SW 1271 (cell line): ENCODE measurements around the gene HLCS.

Experiments used
- DNase-seq, 2 experiments: peaks; one replicate each; lab custom pipeline; 2025; lab: John Stamatoyannopoulos, UW

HLCS gene

DNA sequence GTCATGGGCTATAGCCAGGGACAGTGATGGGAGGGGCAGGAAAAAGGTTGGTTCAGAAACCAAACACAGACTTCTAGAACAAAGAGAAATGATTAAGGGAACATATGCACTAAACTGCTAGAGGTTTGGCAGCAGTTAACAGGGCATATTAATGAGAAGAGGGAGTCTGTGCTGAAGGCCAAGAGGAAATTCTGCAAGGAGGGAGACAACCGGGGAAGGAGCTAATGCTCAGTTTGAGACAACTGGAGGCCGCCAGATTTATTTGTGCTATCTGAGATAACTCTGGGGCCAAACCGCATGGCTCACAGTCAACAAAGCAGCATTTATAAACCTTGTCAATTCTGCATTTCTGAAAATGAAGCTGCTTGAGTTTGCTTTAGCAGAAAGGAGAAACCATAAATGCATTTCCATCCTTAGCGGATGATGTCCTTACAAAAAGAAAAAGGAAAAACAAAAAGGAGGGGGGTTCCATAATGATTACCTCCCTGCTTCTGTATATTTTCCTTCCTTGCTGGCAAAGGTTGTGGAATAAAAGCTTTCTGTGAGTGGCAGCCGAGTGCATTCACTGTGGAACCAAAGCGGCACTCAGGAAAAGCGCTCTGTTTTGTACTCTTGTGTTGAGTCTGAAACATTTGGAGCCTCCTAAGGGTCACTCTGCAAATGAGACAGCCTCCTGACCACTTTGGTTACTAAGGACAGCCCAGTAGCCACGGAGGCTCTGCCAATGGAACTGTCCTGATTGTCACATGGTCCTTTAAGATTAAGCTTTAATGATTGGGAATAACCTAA, 197.2 kb downstream of the HLCS start:
- DNase-seq, result no peak

DNA sequence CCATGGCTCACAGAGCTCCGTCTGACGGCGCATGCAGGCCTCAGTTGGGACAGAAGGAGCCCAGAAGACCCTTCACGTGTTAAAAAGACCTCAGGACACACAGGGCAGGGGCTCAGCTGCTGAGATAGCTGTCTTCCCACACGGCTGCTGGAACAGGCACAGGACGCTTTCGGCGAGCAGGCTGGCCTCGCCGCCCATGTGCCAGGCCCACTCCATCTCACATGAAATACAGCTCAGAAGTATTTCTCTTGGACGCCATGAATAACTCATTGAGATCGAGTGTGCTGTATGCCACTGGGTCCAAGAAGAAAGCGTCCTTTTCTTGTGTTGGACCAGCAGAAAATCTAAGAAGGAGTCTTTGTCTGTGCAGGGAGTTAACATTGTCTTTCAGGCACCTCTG, 198.0 kb downstream of the HLCS start:
- no peak for DNase-seq

DNA sequence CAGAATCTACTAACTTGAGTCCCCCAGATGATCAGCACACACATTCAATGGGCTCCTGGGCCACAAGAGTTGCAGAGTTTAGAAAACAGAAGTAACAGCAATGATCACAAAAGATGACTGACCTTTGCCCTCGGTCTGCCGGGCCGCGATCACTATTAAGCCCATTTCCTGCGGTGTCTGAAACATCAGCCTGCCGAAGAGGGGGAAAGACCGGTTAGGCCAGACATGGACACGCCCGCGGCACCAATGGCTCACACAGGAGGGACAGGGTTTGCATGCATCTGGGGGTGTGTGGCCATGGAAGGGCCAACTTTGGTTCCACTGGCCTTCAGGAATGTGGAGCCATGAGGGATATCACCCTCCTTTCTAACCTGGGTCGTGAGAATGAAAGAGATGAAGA, 199.4 kb downstream of the HLCS start:
- no peak for DNase-seq

DNA sequence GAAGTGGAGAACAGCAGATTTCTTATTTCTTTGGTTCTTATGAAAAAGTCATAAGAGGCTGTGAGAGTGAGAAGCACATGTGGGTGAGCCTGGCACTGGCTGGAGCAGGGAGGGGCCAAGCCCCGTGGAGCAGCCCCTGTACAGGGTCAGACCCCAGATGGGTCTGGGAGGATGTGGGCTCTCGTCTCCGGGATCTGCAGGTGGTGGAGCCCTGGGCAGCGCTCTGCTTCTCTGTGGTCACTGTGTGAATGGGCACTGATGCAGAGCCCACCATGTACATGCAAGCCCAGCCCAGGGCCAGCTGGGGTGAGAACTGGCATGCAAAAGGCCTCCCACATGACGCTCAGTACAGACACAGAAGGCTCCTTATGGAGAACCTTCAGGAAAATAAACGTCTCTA, 200.0 kb downstream of the HLCS start:
- no peak for DNase-seq

DNA sequence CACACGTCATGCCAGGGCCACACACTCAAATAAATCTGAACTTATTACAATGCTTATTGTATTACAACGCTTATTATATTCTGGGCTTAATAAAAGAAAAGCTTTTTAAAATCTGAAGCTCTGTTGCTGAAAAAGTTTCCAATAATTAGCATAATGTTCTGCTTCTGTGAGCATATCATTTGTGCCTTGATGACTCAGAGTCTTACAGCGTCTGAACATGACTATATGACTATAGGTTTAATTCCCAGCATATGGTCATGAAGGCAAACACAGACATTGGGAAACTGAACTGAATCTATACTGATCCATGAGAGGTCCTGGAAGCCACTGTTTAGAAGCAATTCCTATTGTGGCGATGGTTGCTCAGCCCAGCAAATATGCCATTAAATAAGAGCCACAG, 201.2 kb downstream of the HLCS start:
- DNase-seq, result no peak

DNA sequence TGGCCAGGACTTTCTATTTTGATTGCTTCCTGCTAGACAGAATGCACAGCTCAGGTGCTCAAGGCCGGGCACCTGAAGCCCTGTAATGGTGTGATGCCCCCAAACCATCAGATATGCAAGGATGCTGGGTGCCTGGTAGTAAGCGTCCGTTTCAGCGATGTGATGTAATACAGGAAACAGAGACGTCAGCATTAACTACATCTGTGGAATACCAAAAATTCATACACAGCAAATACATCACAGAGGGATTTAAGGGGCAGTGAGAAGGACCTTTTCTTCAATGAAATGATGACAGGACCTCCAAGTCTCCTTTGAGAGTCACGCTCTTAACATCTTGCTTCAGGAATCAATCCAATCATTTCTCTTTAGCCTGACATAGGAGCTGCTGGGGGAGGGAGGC, 203.2 kb downstream of the HLCS start:
- DNase-seq, result no peak

DNA sequence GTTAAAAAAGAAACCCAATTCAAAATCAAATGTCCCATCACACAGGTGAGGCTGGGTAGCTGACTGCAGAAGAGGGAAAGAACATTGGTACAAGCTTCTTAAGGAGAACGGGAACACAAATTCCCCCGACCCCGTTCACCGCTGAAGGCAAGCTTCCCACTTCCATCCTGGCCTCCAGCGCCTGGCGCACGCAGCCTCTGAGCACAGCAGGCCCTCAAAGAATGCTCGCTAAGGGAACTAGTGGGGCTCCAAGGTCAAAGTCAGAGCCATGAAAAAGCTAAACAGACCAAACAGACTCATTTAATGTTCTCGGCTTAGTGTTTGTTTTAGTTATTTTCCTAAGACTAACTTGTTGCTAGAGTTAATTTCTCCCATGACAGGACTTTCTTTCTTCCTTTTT, 203.8 kb downstream of the HLCS start:
- no peak for DNase-seq

DNA sequence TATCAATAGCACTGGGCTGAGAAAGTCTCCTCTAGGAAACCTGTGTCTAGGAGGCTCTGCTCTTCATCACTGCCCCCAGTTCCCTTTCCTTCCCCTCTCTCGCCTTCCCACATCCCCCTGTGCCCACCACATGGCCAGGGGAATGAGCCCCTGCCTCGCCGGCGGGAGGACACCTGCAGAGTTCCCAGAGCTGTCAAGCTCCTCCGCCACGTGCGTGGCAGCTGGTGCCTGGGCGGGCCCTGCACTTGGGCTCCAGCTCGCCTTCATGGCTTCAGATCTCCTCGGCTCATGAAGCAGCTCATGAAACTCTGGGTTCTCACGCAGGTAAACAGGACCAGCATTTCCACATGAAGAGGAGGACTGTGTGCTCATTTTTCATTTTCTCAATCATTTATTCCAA, 204.8 kb downstream of the HLCS start:
- DNase-seq, result no peak

DNA sequence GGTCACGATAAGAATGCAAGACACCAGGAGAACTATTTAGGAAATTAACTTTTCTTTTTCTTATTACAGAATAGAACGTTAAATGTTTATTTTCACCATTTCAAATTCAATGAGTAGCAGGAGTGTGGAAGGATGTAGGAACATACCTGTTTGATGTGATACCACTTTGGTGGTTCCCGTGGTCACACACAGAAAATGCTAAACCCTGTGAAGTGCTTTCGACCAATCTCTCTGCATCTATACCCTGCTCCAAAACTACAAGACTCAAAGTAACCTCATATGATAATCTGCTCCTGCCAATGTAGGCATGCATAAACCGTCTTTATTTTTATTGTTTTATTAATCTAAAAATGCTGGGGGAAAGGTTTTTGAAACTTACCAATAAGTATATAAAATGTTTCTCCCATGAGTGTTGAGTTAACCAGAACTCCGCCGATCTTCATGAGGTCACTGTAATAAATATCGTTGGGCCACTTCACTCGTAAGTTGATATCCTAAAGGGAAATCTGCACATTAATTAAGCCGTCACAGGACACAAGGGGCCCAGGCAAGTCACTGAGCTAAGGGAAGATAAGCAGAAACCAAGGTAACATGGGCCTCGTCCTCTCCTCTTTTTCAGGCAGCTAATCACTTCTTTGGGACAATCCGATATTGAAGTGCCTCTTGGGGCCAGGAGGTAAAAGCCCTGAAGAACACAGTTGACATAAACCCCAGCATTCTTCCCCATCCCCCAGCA, 207.0 kb downstream of the HLCS start:
- DNase-seq, result no peak

DNA sequence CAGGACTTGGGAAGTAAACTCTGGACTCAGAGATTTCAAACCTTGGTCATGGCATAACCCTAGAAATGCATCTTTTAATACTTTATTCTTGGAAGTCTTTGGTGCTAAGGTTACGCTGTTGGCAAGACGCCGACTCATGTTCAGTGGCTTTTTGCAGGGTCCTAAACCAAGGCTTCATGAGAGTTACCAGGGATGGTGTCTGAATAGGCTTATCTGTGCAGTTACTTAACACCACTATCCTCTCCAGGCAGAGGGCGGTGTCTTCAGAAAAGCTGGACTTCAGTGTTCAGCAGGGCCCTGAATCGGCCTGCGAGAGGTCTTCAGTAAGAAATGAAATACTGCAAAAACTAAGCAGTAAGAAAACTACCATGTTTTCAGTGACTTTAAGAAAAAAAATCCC, 209.3 kb downstream of the HLCS start:
- DNase-seq, result no peak

DNA sequence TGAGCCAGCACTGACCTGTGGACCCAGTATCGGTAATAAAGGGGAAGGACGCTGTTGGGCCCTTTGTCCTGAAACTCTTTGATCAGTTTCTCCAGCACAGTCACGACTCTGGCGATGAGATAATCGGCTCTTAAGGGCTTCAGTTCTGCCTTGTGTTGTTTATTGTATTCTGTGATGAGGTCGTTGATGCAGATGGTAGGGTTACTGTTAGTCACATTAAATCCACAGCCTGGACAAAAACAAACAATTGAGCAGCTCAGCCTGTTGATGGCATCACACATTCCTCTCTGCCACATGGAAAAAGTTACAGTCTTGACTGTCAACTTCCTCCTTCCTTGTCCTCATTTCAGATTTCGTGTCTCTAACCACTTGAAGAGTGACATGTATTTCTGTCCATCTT, 209.9 kb downstream of the HLCS start:
- no peak for DNase-seq

DNA sequence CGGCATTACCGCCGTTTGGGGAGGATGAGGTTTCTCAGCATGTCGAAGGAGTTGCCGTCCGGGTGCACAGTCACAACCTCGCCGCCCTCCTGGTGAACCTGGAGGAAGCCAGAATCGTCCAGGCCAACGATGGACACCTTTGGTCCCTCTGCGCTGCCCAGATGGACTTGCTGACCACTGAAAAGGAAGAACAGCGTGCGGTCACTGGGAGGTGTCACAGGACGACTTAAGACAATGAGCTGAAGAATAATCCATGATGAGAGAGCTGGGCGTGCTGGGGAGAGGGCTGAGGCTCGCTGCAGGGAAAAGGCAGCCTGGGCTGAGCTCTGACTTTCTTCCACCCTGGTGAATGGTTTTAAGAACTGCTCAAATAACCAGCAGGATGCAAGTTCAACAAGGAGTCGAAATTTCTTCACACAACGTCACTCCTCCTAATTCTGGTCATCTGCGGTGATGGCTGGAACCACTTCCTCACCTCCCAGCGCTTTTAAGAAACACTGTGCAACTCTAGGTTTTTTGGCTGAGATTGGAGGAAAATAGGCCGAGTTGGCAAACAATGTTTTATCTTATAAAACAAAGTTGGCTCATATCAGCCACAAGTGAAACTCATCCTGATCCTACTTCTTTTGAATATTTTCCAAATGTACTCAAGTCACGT, 212.1 kb downstream of the HLCS start:
- no peak for DNase-seq

DNA sequence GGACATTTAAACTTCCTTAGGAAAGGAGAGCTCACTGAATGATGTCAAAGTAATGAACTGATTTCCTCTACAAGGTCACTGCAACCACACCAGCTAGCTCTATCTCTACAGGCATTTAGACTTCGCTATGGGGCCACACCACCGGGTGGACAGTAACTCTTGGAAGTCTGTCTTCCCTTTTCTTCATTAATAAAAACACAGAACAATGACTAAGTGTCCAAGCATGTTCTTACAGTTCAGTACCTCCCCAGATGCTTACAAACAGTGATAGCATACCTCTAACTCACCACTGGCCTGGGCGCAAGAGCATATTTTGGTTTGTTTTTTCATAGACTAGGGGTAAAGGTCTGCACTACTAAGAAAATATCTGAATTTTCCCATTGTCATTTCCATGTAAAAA, 212.9 kb downstream of the HLCS start:
- no peak for DNase-seq

DNA sequence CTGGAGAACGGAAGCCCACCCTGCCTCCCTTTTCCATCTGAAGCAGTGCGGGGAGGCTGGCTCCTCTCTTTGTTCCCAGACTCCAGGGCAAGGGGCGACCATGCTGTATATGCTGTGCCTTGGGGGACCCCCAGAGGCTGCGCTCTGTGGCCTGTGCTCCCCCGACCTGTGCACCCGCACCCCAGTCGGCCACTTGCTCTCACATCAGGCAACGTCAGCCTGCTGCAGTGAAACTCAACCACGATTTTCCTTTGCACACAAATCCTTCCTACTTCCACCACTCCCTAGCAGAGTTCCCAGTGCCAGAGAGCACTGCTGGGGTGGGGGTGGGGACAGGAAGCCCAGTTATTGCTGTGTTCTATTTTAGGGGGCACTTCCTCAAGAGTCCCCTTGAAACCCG, 215.1 kb downstream of the HLCS start:
- no peak for DNase-seq

DNA sequence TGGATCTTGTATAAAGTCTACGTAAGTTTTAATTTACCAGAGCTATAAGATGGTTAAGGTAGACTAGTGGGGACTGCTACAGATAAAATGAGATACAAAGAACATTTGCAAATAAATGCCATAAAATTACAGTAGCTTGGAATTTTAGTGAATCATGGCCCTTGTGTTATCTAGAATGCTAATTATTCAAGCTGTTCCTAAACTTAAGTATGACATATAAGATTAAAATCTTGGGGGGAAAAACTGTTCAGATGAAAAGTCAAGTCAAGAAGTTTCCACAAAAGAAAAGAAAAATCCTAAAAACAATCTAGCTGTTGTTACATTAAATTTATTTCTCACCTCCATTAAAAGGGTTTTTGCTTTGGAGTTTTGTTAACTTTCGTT, 215.9 kb downstream of the HLCS start:
- DNase-seq, result no peak

DNA sequence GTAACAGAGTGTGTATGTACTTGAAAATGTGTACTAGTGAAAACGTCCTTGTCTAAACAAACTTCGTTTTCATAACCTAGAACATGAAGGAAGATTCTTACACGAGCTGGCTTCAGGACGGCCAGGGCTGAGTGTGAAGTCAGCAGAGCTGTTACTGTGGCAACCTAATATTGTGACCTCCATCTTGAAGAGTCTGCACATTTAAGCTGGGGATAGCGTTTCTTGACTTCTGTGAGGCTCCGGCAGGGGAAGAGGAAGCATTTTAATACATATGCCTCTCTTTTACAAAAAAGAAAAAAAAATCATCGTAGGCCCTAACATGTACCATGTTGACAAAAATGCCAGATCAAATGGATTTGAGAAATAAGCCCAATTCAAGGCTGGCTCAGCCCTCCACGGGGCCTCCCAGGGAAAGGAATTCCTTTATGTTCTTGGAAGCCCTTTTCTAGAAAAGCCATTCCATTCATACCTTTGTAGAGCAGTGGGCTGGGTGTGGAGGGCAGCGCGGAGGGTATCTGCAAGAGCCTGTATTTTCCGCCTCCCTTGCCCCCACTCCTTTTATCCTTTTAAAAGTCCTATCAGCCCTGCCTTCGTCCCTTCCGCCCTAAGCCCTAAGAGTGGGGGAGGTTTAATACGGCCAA, 216.4 kb downstream of the HLCS start:
- no peak for DNase-seq

DNA sequence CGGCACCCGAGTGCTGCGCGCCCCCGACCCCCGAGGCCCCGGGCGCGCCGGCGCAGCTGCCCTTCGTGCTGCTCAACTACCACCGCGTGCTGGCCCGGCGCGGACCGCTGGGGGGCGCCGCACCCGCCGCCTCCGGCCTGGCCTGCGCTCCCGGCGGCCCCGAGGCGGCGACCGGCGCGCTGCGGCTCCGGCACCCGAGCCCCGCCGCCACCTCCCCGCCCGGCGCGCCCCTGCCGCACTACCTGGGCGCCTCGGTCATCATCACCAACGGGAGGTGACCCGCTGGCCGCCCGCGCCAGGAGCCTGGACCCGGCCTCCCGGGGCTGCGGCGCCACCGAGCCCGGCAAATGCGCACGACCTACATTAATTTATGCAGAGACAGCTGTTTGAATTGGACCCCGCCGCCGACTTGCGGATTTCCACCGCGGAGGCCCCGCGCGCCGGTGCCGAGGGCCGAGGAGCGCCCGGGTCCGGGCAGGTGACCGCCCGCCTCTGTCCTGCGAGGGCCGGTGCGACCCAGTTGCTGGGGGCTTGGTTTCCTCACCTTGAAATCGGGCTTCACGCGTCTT, 218.6 kb downstream of the HLCS start:
- no peak for DNase-seq

DNA sequence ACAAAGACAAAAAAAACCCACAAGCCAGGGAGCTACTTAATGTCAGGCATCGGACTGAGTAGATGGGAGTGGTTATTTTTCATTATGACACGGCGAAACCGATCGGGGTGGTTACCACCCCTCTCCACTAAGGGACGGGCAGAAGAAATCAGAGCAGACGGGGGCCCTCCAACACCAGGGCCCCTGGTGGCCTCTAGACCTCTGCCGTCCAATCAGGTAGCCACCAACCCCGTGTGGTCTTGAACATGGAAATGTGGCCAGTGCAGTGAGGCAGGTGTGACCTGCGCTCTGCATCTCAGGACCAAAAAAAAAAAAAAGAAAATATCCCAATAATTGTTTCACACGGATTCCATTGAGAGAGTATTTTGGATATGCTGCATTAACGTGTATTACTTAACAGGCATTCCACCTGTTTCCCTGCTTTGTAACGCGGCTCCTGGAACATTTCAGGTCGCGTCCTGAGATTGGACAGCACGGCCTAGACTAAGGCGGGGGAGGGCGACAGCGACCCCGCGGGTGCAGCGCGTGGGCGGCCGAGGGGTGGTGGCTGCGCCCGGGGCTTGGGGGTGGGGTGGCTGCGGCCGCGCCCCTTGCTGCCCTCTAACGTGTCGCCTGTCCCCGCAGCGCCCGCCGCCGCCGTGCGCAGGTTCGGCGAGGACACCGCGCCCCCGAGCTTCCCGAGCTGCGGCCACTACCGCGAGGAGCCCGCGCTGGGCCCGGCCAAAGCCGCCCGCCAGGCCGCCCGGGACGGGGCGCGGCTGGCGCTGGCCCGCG, 219.2 kb downstream of the HLCS start:
- DNase-seq, result no peak

DNA sequence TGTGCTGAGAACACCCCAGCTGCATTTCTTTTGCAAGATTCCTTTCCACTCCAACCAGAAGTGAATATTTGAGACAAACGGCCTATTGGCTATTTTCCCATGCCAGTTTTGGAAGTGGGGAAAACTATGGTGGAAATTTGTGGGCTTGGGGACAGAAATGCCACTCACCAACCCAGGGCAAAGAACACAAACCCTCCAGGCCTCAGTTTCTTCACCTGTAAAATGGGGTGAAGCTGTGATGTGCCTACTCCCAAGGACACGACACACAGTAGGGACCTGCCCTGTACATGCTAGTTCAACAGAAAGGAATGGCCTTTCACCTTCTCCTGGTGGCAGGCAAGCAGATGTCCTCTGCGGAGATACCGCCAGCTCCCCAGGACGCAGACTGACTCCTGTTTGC, 221.0 kb downstream of the HLCS start:
- no peak for DNase-seq

DNA sequence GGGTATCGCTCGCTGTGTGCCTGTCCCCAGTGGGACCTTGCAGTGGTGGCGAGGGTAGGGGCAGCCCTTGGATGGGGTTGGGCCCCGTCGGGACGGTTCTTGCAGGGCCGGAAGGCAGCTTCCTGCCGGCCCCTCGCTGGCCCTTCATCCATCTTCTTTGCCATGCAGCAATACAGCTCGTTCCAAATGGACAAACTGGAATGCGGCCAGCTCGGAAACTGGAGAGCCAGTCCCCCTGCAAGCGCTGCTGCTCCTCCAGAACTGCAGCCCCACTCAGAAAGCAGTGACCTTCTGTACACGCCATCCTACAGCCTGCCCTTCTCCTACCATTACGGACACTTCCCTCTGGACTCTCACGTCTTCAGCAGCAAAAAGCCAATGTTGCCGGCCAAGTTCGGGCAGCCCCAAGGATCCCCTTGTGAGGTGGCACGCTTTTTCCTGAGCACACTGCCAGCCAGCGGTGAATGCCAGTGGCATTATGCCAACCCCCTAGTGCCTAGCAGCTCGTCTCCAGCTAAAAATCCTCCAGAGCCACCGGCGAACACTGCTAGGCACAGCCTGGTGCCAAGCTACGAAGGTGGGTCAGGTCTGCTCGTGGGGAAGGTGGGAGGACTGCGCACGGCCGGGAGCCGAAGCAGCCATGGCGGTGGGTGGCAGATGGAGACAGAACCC, 221.8 kb downstream of the HLCS start:
- no peak for DNase-seq

DNA sequence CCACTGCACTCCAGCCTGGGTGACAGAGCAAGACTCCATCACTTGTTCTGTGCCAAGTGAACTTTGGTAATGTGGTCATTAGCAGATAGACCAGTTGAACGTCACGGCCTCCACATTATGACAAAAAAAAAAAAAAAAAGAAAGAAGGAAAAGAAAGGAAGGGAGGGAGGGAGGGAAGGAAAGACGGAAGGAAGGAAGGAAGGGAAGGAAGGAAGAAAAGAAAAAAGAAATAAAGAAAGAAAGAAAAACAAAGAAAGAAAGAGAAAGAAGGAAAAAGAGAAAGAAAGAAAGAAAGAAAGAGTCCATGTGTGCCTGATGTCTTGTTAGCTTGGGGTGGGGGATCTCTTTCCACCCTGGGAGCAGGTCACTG, 222.3 kb downstream of the HLCS start:
- no peak for DNase-seq
